ENCODE results near the gene TIMP3.

TIMP3 gene

DNA sequence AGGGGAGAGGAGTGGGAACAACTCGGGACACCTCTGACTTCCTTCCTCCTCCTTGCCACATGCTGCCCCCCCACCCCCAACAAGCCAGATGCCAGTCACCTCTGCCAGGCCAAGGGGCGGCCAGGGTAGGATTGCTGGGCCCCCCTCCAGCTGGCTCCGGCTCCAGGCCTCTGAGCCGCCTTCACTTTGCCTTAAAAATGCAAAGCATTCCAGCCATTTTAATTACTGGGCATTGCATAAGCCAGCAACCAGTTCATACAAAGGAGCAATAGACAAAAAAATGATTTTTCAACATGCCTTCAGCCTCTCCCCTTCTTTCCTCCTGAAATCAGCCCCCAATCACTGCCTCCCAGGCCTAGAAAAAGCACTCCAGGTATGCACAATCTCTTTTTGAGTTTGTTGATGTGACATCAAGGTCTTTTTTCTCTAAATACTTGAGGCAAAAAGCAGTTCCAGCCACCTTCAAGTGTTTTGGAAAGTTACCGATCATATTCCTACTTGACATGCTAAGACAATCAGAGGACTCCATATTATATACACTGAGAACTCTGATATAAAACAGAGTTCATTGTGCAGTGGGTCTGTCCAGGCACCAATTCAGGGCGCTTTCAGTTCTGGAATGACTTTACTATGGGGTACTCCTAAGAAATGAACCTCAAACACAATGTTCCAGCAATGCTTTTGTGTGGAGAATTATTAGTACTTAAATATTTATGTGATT, 12.4 kb upstream of the TIMP3 start:
- DNase-seq, result no peak

DNA sequence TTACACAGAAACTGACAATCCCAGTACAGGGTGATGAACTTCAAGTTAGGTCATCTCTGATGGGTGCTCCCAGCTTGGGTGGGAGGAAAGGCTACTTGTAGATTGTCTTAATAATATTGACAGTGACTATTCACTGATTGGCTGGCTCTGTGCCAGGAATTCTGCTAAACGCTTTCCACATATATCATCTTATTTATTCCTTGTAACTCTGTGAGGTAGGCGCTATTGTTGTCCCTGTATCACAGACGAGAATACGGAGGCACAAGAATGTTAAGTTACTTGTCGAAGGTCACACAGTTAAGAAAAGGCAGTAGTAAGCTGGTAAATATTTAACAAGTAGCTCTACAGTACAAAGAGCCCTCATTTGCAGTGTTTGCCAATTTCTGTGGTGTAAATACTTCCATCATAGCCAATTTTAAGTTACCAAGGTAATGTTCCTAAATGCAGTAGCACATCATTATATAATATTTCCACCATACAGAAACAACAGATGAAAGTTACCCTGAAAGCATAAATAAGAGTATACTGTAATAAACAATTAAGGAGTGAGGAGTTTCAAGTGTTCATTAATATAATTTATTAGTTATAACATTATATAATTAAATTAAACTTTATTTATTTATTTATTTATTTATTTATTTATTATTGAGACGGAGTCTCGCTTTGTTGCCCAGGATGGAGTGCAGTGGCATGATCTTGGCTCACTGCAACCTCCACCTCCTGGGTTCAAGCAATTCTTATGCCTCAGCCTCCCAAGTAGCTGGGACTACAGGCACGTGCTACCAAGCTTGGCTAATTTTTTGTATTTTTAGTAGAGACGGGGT, 11.5 kb upstream of the TIMP3 start:
- no peak for DNase-seq

DNA sequence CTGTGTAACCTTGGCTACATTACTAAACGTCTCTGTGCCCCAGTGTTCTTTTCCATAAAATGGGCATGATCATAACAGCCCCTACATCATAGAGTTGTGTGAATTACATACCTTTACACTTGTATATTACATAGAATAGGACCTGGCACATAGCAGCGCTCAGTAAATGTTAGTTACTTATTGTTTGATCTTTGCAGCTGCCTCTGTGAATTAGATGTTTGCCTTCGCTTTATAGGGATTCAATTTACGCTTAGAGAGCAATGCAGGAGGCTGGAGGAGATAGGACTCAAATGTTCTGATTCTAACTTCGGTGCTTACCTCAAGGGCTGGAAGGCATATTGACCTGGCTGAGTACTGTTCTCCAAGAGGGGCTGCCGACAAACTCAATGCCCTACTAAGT, 10.4 kb upstream of the TIMP3 start:
- DNase-seq, result no peak

DNA sequence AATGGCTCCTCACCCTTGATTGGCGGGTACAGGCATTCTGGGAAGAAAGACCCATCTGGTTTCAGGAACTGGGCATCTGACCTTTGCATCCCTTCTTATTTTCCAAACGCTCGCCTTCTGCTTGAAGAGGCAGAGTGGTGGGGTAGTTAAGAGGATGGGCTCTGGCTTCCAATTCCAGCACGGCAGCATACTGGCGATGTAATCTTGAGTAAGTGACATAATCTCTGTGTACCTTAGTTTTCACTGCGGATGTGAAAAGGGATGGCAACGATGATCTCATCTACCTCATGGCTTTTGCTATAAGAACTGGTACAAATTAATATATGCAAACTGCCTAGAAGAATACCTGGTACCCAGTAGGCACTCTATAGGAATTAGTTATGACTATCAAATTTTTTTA, 10.0 kb upstream of the TIMP3 start:
- DNase-seq, result no peak

DNA sequence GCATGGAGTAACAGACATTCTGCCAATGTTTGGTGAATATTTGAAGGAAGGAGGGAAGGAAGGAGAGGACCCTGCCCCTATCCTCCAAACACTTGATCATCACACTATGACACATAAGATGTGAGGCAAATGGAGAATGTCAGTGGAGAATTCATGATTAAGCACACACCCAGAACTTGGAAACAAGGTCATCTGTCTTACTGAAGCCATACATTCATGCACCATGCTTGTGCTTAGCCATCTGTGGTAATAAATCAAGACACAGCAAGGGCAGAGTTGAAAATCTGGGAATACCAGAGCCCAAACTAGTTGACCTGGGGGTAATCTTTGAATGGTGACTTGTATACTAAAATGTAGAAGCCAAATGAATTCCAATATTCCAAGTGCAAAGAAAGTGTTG, 7.9 kb upstream of the TIMP3 start:
- no peak for DNase-seq

DNA sequence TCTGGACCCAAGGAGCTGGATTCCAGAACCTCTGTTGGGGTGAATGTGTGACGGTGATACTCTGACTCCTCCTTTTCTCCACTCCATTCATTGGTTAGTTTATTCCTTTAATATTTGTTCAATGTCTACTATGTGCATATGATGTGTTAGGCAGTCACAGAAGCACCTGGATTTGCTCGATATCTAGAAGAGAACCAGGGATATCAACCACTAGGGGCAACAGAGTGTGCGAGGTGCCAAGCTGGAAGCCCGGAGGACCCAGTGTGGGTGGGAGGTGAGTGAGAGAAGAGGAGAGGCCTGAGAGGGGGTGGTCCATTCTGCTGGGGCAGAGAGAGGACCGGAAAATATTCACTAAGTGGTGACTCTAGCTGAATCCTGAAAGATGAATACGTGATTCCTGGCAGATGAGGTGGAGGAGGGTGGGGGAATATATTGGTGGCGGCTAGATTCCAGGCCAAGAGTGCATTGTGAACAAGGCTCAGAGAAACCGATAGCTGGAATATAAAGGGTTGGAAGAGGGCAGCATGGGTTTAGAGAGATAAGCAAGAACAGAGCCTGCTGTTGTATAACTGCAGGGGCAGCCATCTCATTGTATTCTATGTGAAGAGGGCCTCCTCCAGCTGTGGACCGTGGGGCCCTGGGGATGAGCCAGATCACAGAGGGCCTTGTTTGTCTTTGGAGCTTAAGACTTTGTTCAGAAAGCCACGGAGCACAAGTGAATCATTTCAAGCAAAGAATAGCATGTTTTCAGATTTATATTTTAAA, 6.9 kb upstream of the TIMP3 start:
- no peak for DNase-seq

DNA sequence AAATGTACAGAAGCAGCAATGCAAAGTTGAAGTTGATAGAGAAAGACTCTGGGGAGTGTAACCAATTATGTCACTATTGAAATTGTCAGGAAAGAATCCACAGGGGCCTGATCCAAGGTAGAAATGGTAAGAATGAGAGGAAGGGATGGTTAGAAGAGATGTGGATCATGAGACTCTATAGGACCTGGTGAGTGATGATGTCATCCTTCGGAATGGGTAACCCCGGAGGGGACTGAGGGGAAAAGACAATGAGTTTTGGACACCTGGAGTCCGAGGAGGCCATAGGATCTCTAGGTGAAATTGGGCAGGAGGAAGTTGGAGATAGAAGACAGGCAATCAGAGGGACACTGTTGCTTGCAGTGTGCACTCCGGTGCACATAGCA, 6.3 kb upstream of the TIMP3 start:
- DNase-seq, result no peak

DNA sequence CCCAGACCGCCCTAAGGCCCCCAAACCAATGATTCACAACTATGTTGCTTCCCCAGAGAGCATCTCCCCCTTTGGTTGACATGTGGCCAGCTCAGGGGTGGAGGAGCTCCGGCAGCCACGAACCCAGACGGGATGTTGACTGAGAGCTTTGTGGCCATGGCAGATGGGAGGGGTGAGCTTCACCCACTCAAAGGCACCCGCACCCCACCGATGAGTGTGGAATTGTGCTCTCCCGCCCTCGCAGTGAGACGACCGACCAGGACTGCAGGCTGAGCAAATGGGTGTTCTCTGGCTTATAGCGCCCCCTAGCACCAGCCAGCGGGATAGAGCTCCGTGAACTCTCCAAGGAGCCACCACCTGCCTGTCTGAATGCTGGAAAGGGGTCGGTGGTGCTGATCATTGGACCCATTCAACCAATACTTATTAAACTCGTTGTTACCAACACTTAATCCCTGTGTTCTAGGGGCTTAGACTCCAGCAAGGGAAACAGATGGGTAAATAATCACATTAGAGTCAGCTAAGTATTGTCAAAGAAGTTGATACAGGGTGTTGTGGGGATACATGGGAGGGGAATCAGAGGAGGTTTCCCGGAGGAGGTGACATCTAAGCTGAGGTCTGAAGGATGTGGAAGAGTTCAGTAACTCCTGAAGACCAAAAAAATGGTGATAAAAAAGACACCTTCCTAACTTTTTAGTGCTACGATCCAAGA, 4.5 kb upstream of the TIMP3 start:
- DNase-seq, result no peak

DNA sequence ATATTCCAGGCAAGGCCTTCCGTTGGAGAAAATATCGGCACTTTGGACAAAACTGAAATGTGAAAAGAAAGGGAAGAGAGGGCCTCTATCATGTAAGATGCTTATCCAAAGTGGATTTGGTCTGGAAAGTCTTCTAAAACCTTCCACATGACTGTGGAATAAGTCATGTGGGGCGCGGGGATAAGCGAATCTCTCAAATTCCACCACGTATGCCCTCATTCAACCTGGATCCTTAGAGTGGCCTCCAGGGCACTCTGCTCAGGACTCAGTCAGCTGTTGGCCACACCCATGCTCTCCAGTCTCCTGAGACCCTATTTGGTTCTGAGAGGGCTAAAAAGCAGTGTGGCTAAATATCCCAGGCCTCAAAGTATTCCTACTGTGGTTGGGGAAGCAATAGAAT, 2.0 kb upstream of the TIMP3 start:
- DNase-seq, result no peak

DNA sequence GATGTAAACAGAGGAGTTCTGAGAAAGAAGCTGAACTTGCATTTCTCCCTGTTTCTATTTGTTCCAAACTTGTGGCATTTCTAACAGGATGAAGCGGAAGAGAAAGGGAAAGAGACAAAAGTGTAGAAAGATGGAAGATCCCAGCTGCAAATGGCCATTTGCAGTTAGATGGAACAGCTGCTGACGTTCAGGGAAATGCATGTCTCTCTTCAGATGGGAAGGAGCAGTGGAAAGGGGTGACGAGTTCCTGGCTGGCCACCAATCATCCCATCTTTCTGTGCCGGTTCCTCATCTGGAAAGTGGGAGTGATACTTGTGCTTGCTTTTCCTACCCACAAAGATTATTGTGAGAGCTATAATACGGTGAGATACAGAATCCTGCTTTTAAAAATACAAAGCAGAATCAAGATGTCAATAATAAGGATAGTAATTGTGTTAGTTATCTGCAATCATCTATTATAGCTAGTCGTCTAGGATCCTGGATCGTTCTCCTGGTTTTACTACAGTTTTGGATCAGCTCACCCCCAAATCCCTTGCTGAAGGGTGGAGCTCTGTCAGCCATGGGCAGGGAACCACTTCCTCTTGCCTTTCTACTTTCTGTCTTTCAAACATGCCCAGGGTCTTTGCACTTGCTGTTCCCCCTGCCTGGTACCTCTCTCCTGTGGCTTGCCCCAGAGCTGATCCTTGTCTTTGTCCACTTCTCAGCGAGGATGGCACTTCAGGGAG, 1.2 kb upstream of the TIMP3 start:
- no peak for DNase-seq

DNA sequence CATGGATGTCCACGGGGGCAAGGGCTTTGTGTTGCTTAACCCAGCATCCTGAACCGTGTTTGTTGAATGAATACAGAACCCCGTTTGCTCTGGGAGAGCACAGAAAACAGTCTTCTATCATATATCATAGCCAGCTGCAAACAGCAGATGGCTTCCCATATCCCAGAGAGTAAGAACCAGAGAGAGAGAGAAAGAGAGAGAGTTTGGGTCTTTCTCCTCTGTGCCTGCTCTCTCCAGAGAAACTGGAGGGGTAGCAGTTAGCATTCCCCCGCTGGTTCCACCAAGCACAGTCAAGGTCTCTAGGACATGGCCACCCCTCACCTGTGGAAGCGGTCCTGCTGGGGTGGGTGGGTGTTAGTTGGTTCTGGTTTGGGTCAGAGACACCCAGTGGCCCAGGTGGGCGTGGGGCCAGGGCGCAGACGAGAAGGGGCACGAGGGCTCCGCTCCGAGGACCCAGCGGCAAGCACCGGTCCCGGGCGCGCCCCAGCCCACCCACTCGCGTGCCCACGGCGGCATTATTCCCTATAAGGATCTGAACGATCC, 440 bp upstream of the TIMP3 start:
- no peak for DNase-seq

DNA sequence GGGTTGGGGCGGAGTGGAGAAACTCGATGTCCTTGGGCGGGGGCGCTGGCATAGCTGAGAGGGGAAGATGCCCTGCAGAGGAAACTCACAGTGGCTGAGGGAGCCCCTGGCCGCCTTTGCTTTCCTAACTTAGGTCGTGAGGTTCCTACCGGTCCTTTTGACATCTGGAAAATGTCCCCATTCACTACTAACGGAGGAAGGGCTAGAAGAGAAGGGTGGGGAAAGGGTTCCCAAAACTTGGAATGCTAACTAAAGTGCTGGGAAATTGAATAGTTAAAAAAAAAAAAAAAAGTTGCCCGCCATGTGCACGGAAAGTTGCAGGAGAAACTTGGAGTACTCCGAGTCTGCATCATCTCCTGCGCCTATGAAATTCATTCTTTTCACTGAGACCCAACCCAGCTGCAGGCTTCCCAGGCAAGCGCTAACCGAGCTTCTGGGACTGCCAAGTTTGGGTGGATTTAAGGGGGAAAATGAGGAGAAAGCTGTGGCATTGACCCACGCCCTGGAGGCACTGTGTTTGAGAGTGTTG, 796 bp downstream of the TIMP3 start:
- no peak for DNase-seq

DNA sequence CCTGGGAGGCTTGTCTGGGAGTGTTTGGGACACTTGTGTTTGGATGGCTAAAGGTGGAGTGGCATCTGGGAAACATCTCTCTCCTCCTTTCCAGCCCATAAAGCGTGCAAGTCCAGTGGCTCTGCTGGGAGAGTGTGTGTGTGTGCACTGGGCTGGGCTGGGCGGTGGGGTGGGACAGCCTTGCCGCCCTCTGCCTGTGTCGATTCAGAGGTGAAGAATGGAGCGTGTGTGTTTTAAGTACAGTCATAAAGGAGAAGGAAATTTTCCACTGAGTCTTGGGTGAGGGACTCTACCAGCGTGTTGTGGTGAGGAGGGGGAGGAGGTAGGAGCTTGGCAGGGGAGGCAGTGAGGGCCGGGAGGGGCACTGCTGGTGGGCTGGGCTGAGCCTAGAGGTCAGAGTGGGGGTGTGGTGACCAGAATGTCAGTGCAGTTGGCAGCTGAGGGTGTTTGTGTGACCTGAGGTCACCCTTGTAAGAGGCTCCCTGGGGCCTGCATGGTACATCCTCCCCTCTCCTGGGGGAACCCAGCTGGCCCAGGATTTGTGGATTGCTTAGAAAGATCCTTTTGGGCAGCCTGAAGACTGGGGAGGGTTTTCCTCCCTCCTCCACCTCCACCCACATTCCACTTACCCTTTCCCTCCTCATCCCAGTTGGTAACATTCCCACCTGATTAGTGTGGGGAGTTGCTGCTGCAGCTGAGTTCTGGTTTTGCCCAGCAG, 1.7 kb downstream of the TIMP3 start:
- no peak for DNase-seq

DNA sequence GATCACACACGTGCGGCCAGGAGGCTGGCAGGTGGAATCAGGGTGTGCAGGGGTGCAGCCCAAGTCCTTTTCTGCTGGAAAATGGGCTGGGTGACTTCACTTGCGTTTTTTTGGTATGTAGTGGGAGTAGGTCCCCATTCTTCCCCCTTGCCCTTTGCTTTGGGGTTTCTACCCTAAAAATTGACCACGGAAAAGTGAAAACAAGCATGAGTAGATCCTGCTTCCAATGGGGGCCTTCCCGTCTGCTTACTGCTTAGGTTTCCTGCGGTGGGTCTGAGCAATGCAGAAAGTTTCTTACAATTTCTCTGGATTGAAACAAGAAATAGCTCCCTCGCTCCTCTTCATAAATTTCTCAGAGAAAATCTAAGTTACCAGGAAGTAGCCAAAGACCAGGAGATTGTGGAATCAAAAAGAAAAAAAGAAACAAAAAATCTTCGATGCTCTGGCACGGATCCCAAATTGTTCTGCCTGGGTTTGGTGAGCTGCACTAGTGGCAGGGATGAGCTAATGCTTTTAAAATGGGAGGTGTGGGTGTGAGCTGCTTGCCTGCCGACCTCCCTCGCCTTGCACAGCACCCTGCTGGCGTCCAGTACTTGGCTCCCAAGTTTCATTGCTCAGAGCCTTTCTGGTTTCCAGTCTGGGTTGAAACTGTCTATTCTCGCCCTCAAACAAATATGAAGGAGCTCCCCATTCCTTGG, 2.4 kb downstream of the TIMP3 start:
- no peak for DNase-seq

DNA sequence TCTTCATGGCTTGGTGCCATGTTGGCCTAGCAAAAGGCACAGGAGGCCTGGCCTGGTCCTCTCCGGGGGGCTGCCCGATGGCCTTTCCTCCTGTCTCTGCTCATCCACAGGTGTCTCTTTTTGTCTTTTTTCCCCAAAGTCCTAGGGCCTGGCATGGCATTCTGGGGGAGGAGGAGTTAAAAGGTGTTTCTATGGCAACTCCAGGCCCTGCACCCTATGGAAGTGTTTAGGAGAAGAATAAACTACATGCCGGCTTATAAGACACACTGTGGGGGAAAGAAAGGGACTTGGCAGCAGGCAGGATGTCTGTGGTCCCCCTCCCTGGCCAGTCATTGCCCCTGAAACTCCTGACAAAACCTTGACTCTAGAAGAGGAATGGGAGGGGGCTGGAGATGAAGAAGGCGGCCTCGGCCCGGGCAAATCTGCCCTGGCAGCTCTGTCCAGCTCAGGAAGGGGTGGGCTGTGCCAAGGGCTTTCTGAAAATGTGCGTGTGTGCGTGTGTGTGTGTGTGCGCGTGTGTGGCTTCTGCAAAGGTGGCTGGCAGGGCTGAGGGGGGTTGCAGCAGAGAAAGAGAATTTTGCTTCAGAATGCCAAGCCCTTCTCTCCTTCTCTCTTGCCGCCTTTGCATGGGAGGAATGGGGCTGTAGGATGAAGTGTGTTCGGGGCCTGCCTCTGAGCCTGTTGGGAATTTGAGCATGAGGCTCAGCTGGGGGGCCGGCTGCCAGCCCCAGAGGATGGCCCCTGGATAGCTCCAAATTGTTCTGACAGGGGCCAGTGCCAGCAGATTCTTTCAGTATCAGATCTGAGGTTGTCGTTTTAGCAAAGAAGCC, 3.2 kb downstream of the TIMP3 start:
- DNase-seq, result no peak

DNA sequence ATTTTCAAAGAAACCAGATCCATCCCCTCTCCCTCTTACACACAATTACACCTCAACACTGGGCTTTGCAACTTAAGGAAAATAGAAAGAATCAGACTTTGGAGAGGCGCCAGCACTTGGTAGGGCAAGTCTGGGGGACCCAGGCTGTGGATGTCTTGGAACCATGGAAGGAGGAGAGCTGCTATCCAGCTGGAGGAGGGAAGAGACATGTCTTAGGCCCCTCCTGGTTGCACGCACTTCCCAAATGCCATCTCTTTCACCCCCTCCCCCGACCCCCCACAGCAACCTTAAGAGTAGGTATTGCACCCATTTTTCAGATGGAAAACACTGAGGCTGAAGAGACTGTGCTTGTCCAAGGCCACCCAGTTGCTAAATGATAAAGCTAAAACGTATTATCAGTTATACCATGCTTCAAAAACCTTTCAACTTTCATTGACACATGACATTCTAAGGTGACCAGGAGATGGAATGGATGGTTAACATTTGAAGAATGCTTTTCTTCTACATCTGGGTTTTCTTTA, 3.9 kb downstream of the TIMP3 start:
- DNase-seq, result no peak

DNA sequence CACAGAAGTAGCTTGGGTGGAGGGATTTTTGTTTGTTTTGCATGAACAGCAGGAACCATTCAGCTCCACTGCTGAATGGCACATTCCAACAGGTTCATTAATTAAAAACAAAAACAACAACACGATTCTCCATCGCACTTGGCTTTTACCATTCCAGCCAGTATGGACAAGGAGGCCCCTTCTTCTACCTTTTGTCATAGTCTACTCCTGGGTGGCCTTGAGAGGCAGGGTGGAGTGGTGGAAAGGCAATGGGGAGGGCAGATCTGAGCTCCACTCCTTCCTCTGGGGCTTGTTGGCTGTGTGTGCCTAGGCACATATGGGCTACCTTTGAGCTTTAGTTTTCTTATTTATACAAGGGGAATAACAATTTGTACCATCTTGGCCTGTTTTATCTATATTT, 4.8 kb downstream of the TIMP3 start:
- no peak for DNase-seq

DNA sequence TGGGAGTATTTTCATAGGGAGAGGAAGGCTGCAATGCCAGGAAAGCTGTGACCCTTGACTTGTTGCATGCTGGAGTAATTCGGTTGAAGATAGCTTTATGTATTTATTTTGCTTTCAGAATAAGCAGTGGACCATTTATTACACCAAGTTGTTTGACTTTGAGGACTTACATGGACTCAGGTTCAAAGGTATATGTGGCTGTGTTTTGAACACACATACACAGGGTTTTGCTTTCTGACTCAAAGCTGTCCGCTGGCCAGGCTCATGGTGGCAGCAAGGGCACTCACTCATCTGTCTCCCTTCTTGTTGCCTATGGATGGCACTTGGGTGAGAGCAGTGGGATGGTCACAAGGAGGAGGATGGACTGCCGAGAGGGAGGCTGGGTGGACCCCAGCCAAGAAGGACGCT, 6.5 kb downstream of the TIMP3 start:
- DNase-seq, result no peak

DNA sequence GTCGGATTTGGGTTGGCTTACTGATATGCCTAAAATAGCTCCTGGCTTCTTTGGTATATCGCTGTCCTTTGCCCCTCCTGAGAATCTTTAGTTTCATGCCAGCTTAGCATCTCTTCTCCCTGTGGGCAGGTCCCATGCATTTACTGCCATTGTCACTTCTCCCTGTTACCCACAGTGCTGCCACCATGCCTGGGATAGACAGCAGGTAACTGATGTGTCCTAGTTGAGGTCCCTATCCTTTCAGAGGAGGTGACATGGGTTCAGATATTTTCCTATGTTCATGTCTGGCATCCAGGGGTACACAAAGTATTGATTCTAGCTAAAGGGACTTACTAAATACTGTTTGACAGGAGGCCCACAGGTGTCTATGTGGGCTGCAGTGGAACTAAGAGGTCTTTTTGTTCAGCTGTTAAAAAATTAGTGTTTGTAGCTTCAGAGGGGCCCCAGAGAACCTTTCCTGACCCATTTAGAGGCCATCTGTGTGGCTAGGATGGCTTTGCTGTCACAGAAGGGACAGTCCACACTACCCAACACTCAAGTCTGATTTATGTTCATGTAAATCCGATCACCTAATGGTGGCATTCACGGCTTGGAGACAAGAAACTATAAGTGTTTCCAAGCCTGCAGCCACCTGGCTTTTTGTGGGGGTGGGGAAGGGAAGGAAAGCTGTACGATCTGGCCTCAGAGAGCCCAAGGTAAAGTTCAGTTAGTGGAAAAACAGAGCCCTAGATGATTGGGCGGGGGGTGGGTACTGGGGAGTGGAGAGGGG, 8.5 kb downstream of the TIMP3 start:
- no peak for DNase-seq

Measured in NCI-H2081 treated with DMSO at 0.1 percent for 48 hours (cell line).